Esophagus muscularis mucosa (tissue), 4 donors: ENCODE data around the gene AGBL5. TPM values are rescaled to one million over a fixed set of nuclear protein-coding genes. Genes with fewer than 3 reads are reported as not detected.

Experiments
- DNase-seq: peaks from one replicate; pipeline ENCODE4 v3.0.0-alpha.2; 2017; ENCODE audit errors: extremely low spot score
- H3K27ac ChIP-seq, 4 donors: fragments of 200-600 bp; sonication (generic); replicated peaks in 1 of 4; 1 replicate in 3 of 4; 2 replicates in 1 of 4; pipeline ENCODE4 v1.5.1; 2016 to 2019; ENCODE audit warnings: mild to moderate bottlenecking in 1 of 4
- H3K27me3 ChIP-seq, 4 donors: fragments of 200-600 bp; sonication (generic); one replicate each; pipeline versions ENCODE4 v1.5.1 to v1.6.0; 2016 to 2019
- H3K36me3 ChIP-seq, 4 donors: fragments of 200-600 bp; sonication (generic); one replicate each; pipeline ENCODE4 v1.5.1; 2016 to 2019
- H3K4me1 ChIP-seq, 4 donors: fragments of 200-600 bp; sonication (generic); one replicate each; pipeline ENCODE4 v1.5.1; 2016 to 2019
- H3K4me3 ChIP-seq, 4 donors: fragments of 200-600 bp; sonication (generic); 1 replicate in 2 of 4; 2 replicates in 2 of 4; pipeline ENCODE4 v1.5.1; 2016 to 2019; ENCODE audit warnings: mild to moderate bottlenecking in 4 of 4, moderate library complexity in 1 of 4
- H3K9me3 ChIP-seq, 4 donors: fragments of 200-600 bp; sonication (generic); 1 replicate in 3 of 4; 2 replicates in 1 of 4; pipeline ENCODE4 v1.5.1; 2016 to 2019
- CTCF ChIP-seq, 3 experiments: fragments of 200-600 bp in 2 of 3; fragments of 450-650 bp in 1 of 3; sonication (generic) in 2 of 3; IDR thresholded peaks; one replicate each; pipeline ENCODE4 v1.5.1; 2017 to 2019; ENCODE audit warnings: antibody characterized with exemption in 3 of 3, mild to moderate bottlenecking in 2 of 3, moderate library complexity in 1 of 3
- EP300 ChIP-seq: sonication (generic); formaldehyde crosslinking; IDR thresholded peaks from one replicate; pipeline ENCODE4 v1.6.1; 2017; ENCODE audit warnings: antibody characterized with exemption
- POLR2A ChIP-seq: fragments of 450-650 bp; IDR thresholded peaks from one replicate; pipeline ENCODE4 v1.6.1; 2017; ENCODE audit warnings: antibody characterized with exemption, moderate library complexity, mild to moderate bottlenecking, low read depth
- POLR2AphosphoS5 ChIP-seq, 2 donors: sonication (generic); formaldehyde crosslinking; IDR thresholded peaks; one replicate each; pipeline ENCODE4 v1.6.1; 2017; ENCODE audit warnings: antibody characterized with exemption in 2 of 2
- WGBS: methylation state at CpG from one replicate; pipeline ENCODE4 v1.1.5; 2018; 5-methylcytosine and 5-hydroxymethylcytosine counted together
- intact Hi-C: fragments of 100-400 bp; cut with DNase I; formaldehyde crosslinking; loops from one replicate; pipeline ENCODE4 v1.15.1; 2023
- total RNA-seq, 4 donors: library from RNA; depleted of rRNA; stranded (reverse); fragments of >200 nt; gene quantifications; one replicate each; pipeline versions ENCODE4 v1.1.0 to v1.2.1, GENCODE V29; 2016

The AGBL5 gene
- total RNA-seq, 4 donors from 2014 or later = 19.5 to 29.2 (median 24.1) TPM

GRCh38 chr2:27009716-27010115, 41.8 kb upstream of the AGBL5 start:
- no peak for DNase-seq
- Histone ChIP-seq H3K4me3 (no peak overlapping the region), H3K27ac (no peak overlapping the region), H3K4me1 (peaks cover 5 to 17% (median 13%) of the 10 kb centered on the region in 4 donors), H3K36me3 (no peaks in the 10 kb centered on the region), H3K9me3 (no peaks in the 10 kb centered on the region), H3K27me3 (no peaks in the 10 kb centered on the region)
- 82% methylated on average over 2 of the region's 2 CpGs for WGBS
- intact Hi-C loops = no loop called here
- TF ChIP-seq EP300 (no peak), POLR2AphosphoS5 (IDR thresholded peaks at IDR 0.05) (no peak), POLR2A (no peak), CTCF (IDR thresholded peaks at IDR 0.05) (no peak)

GRCh38 chr2:27010139-27010538, 41.3 kb upstream of the AGBL5 start:
- H3K4me3 ChIP-seq = no peak overlapping the region
- 91% methylated on average over 3 of the region's 3 CpGs for WGBS
- intact Hi-C loops = no loop called here
- no peaks in the 10 kb centered on the region for H3K36me3 ChIP-seq
- no peaks in the 10 kb centered on the region for H3K9me3 ChIP-seq
- TF ChIP-seq POLR2AphosphoS5 (IDR thresholded peaks at IDR 0.05) (no peak), POLR2A (no peak), EP300 (no peak), CTCF (IDR thresholded peaks at IDR 0.05) (no peak)
- H3K4me1 ChIP-seq = peaks cover 9 to 22% (median 15%) of the 10 kb centered on the region in 4 donors
- no peak for DNase-seq
- no peak overlapping the region for H3K27ac ChIP-seq
- H3K27me3 ChIP-seq = no peaks in the 10 kb centered on the region

GRCh38 chr2:27013738-27014137, 37.7 kb upstream of the AGBL5 start:
- no peak for DNase-seq
- 92% methylated on average over 3 of the region's 4 CpGs for WGBS
- peaks cover 27 to 42% (median 31%) of the 10 kb centered on the region in 4 donors for H3K4me1 ChIP-seq
- H3K9me3 ChIP-seq = no peaks in the 10 kb centered on the region
- no peaks in the 10 kb centered on the region for H3K36me3 ChIP-seq
- no peaks in the 10 kb centered on the region for H3K27me3 ChIP-seq
- no peak overlapping the region for H3K27ac ChIP-seq
- TF ChIP-seq EP300 = no peak
- TF ChIP-seq CTCF (IDR thresholded peaks at IDR 0.05) = no peak
- no peak for TF ChIP-seq POLR2AphosphoS5 (IDR thresholded peaks at IDR 0.05)
- no peak for TF ChIP-seq POLR2A
- intact Hi-C loops = no loop called here
- no peak overlapping the region for H3K4me3 ChIP-seq

GRCh38 chr2:27014771-27015433, 36.6 kb upstream of the AGBL5 start:
- DNase-seq = no peak
- intact Hi-C loops = no loop called here
- Histone ChIP-seq H3K4me1 (peaks cover 27 to 40% (median 32%) of the 10 kb centered on the region in 4 donors), H3K27ac (peak overlapping the region in 1 of 4 donors; percentile 37), H3K27me3 (no peaks in the 10 kb centered on the region), H3K4me3 (no peak overlapping the region), H3K36me3 (no peaks in the 10 kb centered on the region), H3K9me3 (no peaks in the 10 kb centered on the region)
- no peak for TF ChIP-seq EP300
- TF ChIP-seq CTCF (IDR thresholded peaks at IDR 0.05) = no peak
- TF ChIP-seq POLR2A = no peak
- no peak for TF ChIP-seq POLR2AphosphoS5 (IDR thresholded peaks at IDR 0.05)
- 95% methylated on average over 7 of the region's 8 CpGs for WGBS
